ENCODE results near the gene BLZF1.
"Not testable (repeated sequence)": the region's sequence is repeated elsewhere in the genome, so short reads cannot be mapped to it uniquely, and the experiment has no call there.

Gene BLZF1, protein sequence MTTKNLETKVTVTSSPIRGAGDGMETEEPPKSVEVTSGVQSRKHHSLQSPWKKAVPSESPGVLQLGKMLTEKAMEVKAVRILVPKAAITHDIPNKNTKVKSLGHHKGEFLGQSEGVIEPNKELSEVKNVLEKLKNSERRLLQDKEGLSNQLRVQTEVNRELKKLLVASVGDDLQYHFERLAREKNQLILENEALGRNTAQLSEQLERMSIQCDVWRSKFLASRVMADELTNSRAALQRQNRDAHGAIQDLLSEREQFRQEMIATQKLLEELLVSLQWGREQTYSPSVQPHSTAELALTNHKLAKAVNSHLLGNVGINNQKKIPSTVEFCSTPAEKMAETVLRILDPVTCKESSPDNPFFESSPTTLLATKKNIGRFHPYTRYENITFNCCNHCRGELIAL

DNA sequence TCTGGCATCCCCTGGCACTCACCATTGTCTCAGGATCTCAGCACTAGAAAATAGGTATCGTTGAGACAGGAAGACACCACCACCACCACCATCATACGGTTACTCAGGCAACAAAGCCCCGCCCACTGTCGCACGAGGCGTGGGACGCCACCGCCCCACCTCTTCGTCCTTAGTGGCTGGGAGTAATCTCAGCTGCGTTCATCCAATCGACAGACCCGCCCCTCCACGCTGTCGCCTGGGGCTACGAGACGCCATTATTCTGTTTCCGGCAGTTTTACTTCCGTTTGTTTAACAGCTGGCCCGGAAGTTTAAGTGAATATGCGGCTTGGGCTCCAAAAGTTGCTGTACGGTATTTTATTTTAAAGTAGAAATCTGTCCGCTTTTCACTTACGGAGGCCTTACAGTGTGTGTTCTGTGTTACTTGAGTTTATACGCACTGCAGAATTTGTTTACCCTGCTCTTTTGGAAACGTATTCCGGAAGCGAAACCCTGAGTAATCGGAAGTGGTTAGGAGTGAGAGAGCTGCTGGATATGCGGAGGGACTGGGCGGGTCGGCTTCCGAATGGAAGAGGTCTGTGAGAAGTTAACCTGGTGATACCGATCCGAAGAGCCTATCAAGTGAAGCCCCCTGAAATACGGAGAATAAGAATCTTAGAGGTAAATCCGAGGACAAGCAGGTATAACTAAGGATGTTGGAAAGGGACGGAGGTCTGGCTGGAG lies at the start of gene BLZF1, which contains the start of gene NME7:
TSS of gene BLZF1 (plus strand) at position 510 of the 720 bp plus-strand sequence. CDS start 1,328 bp downstream, outside the sequence.
TSS of gene NME7 (minus strand) at position 112 of the 720 bp plus-strand sequence. CDS start at position 25, 87 bp downstream.
- peak; percentile 99 for DNase-seq

- no peak for DNase-seq
Observed at GRCh38 chr1:169318536-169319244, 49.3 kb upstream of the BLZF1 start.

DNA sequence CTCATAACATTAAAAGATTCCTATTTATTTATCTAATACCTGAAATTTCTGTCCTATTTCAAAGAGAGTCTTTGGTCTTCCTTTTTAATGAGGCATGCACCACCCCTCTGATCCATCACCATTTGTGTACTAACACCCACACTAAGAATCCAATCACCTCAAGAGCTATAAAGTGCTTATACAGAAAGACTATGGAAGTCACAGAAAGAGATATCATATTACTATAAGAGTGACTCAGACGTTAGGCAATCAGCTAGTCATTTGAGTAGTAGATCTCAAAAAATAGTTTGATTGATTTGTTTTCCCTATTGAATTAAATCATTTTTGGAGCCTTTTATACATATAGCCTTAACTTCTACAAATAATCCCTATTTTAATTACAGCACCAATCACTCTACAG lies 46.5 kb upstream of the BLZF1 start:
- DNase-seq: peak; percentile 82

DNA sequence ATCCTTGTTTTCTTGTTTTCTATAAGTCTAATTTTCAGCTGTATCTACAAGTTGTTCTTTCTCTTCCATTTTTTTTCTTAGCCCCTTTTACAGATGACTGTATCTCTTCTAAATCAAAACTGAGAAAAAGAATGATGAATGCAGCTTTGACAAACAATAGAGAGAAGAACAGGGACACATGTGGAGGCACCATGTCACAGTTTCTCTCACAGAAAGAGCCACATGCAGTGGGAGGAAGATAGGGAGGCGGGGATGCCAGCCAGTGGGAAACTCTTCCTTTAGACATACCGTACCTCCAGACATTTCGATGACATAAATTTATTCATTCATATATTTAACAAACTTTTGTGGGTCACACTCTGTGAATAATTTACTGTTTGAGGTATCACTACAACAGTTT lies 45.9 kb upstream of the BLZF1 start:
- no peak for DNase-seq

- peak; percentile 56 for DNase-seq
Observed at GRCh38 chr1:169325117-169325516, 42.9 kb upstream of the BLZF1 start.

DNA sequence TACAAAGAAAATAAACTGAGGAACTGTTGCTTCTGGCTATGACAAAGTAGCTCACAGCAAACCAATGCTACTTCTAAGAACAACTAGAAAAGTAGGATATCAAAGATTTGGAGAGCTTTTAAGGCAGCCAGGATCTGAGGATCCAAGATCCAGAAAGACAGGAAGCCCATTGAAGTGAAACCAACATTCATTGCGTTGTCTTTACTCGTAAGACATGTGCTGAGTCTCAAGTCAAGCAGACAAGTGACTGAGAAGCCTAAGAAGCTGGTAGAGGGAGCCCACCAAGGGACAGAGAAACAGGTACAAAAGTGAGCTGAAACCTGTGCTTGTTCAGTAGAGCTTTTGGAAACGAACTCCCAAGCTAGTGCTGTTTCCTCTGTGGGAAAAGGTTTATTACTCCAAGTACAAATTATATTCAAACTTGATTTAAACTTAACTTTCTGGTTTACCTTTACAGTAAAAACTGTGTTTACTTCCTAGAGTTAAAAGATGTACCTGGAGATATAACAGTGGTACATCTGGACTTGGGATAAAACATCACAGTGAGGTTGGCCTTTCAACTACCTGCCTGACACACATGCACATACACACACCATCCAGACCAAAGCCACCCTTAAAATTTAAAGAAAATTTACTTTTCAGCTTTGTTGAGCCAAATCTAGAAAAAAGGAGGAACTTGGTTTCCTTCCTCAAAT lies 41.6 kb upstream of the BLZF1 start:
- DNase-seq: peak; percentile 77

- DNase-seq: peak; percentile 83
Observed at GRCh38 chr1:169326956-169327268, 41.1 kb upstream of the BLZF1 start.

DNA sequence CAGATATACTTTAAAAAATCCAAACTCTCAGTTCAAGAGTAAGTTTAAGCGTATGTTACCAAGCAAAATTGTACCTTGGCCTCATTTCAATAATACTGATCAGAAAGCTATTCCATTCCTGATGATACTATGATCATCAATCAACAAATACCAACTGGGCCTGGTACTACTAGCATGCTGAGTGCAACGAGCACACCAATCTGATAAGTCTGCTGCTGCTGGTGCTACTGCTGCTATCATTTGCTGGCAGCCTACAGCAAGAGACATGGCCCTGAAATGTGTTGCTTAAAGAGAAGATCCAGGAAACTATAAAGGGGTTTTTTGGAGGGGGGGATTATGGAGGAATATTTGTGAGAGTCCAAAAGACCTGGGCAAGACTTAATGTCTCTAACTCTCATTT lies 40.1 kb upstream of the BLZF1 start:
- peak; percentile 78 for DNase-seq

GRCh38 chr1:169329383-169329782 lies 38.6 kb upstream of the BLZF1 start:
- no peak for DNase-seq

GRCh38 chr1:169330927-169331326 lies 37.1 kb upstream of the BLZF1 start:
- no peak for DNase-seq

DNA sequence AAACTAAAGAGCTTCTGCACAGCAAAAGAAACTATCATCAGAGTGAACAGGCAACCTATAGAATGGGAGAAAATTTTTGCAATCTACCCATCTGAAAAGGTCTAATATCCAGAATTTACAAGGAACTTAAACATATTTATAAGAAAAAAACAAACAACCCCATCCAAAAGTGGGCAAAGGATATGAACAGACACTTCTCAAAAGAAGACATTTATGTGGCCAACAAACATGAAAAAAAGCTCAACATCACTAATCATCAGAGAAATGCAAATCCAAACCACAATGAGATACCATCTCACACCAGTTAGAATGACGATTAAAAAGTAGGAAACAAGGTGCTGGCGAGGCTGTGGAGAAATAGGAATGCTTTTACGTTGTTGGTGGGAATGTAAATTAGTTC lies 33.3 kb upstream of the BLZF1 start:
- not testable (repeated sequence) for DNase-seq

GRCh38 chr1:169336947-169337715 lies 30.9 kb upstream of the BLZF1 start:
- DNase-seq: not testable (repeated sequence)

DNA sequence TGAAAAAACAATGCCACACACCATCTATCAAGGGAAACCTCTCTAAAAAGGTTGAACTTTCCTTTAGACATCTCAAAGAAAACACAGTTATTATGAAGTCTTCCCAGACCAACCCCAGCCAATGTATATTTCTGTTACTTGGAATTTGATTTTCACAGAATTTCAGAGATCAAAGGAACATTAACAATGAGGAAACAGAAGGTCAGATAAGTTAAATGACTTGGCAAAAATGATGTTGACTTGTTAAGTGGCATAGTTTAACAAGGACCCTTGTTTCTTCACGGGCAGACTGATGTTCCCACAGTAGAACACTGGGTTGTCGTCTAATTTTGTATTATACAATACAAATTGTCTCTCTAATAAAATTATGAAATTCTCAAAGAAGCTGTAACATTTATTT lies 29.4 kb upstream of the BLZF1 start:
- peak; percentile 97 for DNase-seq

DNA sequence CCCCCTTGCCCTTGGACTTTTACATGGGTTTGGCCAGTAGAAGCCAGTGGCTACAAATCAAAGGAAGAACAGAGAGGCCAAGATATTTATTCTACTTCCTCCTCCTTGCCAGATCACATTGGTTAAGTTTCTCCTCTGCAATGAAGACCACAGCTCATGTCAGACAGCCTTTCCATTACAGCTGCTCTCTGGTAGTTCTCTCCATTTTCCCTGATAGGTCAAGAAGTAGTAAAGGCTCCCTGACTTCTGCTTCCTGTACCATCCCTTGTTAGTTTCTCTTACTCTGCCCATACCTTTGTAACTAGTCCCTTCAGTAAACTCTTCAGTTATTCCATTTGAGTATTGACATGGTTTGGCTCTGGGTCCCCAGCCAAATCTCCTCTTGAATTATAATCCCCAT lies 28.2 kb upstream of the BLZF1 start:
- DNase-seq: peak; percentile 57

- DNase-seq: no peak
Observed at GRCh38 chr1:169340882-169341281, 27.1 kb upstream of the BLZF1 start.

DNA sequence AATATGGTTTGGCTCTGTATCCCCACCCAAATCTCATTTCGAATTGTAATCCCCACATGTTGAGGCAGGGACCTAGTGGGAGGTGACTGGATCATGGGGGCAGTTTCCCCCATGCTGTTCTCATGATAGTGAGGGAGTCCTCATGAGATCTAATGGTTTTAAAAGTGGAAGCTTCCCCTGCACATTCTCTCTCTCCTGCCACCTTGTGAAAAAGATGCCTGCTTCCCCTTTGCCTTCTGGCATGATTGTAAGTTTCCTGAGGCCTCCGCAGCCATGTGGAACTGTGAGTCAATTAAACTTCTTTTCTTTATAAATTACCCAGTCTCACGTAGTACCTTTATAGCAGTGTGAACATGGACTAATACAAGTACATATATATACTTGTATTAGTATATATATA lies 25.9 kb upstream of the BLZF1 start:
- not testable (repeated sequence) for DNase-seq

DNA sequence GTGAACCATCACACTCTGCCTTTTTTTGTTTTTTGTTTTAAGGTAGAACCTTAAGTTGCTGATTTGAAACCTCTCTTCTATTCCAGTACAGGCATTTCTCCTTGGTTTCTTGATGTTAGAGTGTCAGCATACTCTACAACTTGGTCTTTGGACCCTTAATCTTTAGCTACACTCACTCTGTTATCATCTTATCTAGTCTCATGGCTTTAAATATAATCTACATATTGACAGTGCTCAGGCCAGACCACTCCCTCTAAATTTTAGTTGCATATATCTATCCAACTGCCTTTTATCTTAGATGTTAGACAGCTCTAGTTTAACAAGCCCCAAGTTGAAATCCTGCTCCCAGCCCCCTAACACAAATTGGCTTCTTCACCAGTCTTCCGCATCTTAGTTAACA lies 22.5 kb upstream of the BLZF1 start:
- peak; percentile 61 for DNase-seq

- DNase-seq: no peak
Observed at GRCh38 chr1:169346036-169346589, 21.9 kb upstream of the BLZF1 start.

- no peak for DNase-seq
Observed at GRCh38 chr1:169347688-169348382, 20.2 kb upstream of the BLZF1 start.

DNA sequence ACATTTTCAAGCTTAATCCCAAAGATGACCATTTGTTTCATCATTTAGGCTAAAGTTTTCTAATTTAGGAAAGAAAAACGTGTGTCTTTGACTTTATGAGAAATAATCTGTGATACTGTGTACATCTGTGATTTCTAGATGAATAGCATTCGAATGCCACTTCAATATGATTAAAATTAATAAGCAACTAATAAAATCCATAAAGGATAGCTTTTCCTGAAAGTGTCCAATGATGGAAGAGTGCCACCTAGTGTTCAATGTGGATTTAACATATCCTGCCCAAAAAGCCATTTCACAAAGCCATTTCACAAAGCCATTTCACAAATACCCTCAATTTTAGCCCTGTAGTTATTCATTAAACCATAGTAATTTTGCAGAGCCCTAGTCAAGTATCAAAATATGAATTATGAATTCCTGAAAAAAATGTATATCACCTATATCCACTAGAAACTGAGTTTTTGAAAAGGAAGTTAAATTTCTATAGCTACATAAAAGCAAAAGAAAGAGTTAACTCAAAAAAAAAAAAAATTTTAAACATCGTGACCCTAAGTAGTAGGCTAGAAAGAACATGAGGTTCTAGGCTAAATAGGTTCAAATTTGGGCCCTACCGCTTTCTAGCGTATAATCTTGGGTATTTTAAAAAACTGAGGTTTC lies 19.5 kb upstream of the BLZF1 start:
- peak; percentile 88 for DNase-seq

DNA sequence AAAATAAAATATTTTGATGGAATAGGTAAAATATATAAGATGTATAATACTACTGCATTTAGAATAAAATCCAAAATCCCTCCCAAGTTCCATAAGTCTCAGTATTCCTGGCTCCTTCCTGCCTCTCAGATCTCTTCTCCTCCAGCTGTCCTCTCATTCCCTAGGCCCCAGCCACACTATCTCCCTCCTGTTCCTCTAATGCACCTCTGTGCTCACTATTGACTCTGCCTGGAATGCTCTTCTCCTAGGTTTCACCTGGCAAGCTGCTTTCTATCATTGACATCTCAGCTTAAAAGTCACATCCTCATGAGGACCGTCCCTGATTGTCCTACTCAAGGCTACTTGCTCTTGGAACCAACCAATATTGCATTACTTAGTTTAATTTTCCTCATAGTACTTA lies 7.6 kb upstream of the BLZF1 start:
- DNase-seq: no peak
